Kidney tubule cell (primary cell): Measurements from ENCODE around the gene SPHK1.

Experiments
- DNase-seq: peaks from one replicate; pipeline ENCODE4 v3.0.0-alpha.2; 2018; ENCODE audit warnings: low spot score

Gene SPHK1

GRCh38 chr17:76363107-76363842 is 21.1 kb upstream of the SPHK1 start:
- DNase-seq, result no peak

- peak; percentile 31 for DNase-seq
Measured at GRCh38 chr17:76365256-76365903, 19.0 kb upstream of the SPHK1 start.

- DNase-seq, result no peak
Measured at GRCh38 chr17:76366247-76366646, 18.2 kb upstream of the SPHK1 start.

- no peak for DNase-seq
Measured at GRCh38 chr17:76367642-76368041, 16.8 kb upstream of the SPHK1 start.

GRCh38 chr17:76368545-76368944 is 15.9 kb upstream of the SPHK1 start:
- DNase-seq, result no peak

- no peak for DNase-seq
Measured at GRCh38 chr17:76369379-76369778, 15.0 kb upstream of the SPHK1 start.

GRCh38 chr17:76369804-76370203 is 14.6 kb upstream of the SPHK1 start:
- no peak for DNase-seq

GRCh38 chr17:76370261-76370993 is 14.0 kb upstream of the SPHK1 start:
- peak; percentile 95 for DNase-seq

- peak; percentile 98 for DNase-seq
Measured at GRCh38 chr17:76371656-76372628, 12.5 kb upstream of the SPHK1 start.

GRCh38 chr17:76376318-76377133 is 7.9 kb upstream of the SPHK1 start:
- no peak for DNase-seq

GRCh38 chr17:76378548-76379274 is 5.7 kb upstream of the SPHK1 start:
- DNase-seq, result no peak

GRCh38 chr17:76379275-76379641 is 5.2 kb upstream of the SPHK1 start:
- no peak for DNase-seq

- DNase-seq, result no peak
Measured at GRCh38 chr17:76379646-76380376, 4.6 kb upstream of the SPHK1 start.

- DNase-seq, result no peak
Measured at GRCh38 chr17:76381633-76382350, 2.6 kb upstream of the SPHK1 start.

GRCh38 chr17:76382351-76382802 is 2.0 kb upstream of the SPHK1 start:
- DNase-seq, result peak; percentile 44

GRCh38 chr17:76382803-76383545 is 1.4 kb upstream of the SPHK1 start:
- DNase-seq, result peak; percentile 78

- DNase-seq, result peak; percentile 62
Measured at GRCh38 chr17:76383546-76384221, 725 bp upstream of the SPHK1 start.
